NCI-H1417 treated with DMSO at 0.1 percent for 48 hours (cell line): ENCODE measurements around the gene CYP27C1.
"Not testable (repeated sequence)": the region's sequence is repeated elsewhere in the genome, so short reads cannot be mapped to it uniquely, and the experiment has no call there.

ENCODE experiments used
- DNase-seq: peaks from one replicate; lab custom pipeline; 2025; lab: John Stamatoyannopoulos, UW

The CYP27C1 gene

GRCh38 chr2:127170452-127171197 lies 49.5 kb downstream of the CYP27C1 start:
- no peak for DNase-seq

GRCh38 chr2:127170021-127170420 lies 50.1 kb downstream of the CYP27C1 start:
- DNase-seq: no peak

- DNase-seq: no peak
Observed at GRCh38 chr2:127169066-127169660, 50.9 kb downstream of the CYP27C1 start.

- no peak for DNase-seq
Observed at GRCh38 chr2:127166231-127166860, 53.8 kb downstream of the CYP27C1 start.

GRCh38 chr2:127165539-127165935 lies 54.6 kb downstream of the CYP27C1 start:
- no peak for DNase-seq

- no peak for DNase-seq
Observed at GRCh38 chr2:127164761-127165538, 55.1 kb downstream of the CYP27C1 start.

- no peak for DNase-seq
Observed at GRCh38 chr2:127163921-127164320, 56.2 kb downstream of the CYP27C1 start.

GRCh38 chr2:127163090-127163406 lies 57.1 kb downstream of the CYP27C1 start:
- not testable (repeated sequence) for DNase-seq

- no peak for DNase-seq
Observed at GRCh38 chr2:127162261-127163089, 57.6 kb downstream of the CYP27C1 start.

- no peak for DNase-seq
Observed at GRCh38 chr2:127161176-127162136, 58.6 kb downstream of the CYP27C1 start.

GRCh38 chr2:127160676-127161075 lies 59.4 kb downstream of the CYP27C1 start:
- DNase-seq: no peak

- no peak for DNase-seq
Observed at GRCh38 chr2:127159543-127159942, 60.6 kb downstream of the CYP27C1 start.

GRCh38 chr2:127158614-127159290 lies 61.3 kb downstream of the CYP27C1 start:
- no peak for DNase-seq

GRCh38 chr2:127157651-127158485 lies 62.2 kb downstream of the CYP27C1 start:
- no peak for DNase-seq

- DNase-seq: no peak
Observed at GRCh38 chr2:127157114-127157513, 63.0 kb downstream of the CYP27C1 start.

GRCh38 chr2:127155947-127156346 lies 64.2 kb downstream of the CYP27C1 start:
- no peak for DNase-seq

- DNase-seq: no peak
Observed at GRCh38 chr2:127155028-127155581, 65.0 kb downstream of the CYP27C1 start.

GRCh38 chr2:127154396-127154795 lies 65.7 kb downstream of the CYP27C1 start:
- DNase-seq: no peak

- no peak for DNase-seq
Observed at GRCh38 chr2:127153691-127154158, 66.4 kb downstream of the CYP27C1 start.
